ENCODE results near the gene ZNF691. TPM values are rescaled to one million over a fixed set of nuclear protein-coding genes. Genes with fewer than 3 reads are reported as not detected.

Gene ZNF691
- total RNA-seq, 1 donor from 2014 or later: 9.9 TPM

DNA sequence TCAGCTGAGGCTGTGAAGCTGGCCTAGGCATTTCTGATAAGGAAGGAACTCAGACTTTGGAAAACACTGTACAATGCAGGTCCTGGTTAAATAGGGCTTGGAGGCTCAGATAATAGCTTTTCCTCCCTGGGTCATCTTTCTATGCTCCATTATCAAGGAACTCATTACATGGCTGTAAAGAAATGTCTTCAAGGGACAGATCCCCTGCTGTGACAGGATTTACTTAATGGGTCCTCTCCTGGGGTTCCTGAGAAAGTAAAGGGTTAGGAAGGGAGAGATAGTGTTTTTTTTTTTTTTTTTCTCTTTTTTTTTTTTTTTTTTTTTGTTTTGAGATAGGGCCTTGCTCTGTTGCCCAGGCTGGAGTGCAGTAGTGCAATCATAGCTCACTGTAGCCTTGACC lies 15.1 kb upstream of the ZNF691 start:
- intact Hi-C loops (cut with micrococcal nuclease): no loop called here

DNA sequence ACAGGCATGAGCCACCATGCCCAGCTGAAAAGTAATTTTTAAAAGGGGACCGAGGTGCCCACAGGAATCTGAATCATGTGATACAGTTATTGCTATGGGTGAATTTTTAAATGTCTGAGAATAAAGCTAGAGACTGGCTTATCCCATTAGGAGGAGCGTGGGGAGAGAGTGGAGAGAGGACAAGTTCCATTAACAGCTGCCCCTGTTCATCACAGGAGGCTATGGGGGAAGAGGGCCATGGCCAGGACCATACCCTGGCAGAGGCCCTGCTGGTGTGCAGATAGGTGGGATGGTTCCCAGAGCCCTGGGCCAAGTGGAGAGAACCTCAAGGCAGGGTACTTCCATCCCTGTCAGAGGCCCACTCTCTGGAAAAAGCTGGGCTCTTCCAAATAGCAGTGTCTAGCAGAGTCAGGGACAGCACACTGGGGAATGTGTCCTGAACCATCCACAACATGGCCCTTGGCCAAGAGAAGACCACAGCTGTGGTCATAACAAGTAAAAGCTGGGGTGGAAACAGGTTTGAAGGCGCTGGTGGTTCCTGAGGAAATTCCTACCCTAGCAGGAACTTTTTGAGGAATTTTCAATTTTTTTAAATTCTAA lies 13.7 kb upstream of the ZNF691 start:
- intact Hi-C loops (cut with micrococcal nuclease): no loop called here

DNA sequence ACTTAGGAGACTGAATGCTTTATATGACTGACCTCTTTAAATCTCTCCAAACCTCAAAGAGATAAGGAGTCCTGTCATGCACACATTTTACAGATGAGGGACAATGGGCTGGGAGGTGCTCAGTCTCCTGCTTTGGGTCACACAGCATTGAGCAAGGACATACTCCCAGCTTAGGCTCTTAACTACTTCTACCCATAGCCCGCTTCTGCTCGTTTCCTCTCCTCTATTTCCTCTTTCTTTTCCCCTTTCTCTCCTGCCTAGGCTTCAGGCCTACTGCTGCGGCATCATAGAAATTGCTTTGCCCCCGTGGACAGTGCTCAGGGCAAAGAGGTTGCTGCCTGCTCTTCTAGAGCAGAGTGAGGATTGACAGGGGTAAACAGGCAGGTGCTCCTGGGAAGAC lies 12.4 kb upstream of the ZNF691 start:
- intact Hi-C loops (cut with micrococcal nuclease): no loop called here

DNA sequence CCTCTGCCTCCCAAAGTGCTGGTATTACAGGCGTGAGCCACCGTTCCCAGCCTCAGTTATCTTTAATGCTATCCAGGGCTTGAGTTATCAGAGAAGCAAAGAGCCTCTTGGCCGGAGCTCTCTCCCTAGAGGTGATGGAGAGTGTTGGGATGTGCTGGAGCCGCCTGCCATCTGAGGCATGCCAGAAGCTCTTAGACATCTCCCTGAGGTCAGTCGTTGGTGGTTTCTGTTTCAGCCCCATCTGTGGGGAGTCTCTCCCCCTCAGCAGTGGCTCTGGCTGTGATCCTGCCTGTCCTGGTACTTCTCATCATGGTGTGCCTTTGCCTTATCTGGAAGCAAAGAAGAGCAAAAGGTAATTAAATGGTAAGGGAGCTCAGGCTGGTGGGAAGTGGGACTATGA lies 11.6 kb upstream of the ZNF691 start:
- intact Hi-C loops (cut with micrococcal nuclease): no loop called here

GRCh38 chr1:42835422-42835821 lies 11.0 kb upstream of the ZNF691 start:
- intact Hi-C loops (cut with micrococcal nuclease): no loop called here

- intact Hi-C loops (cut with micrococcal nuclease): no loop called here
These were observed 8.7 kb upstream of the ZNF691 start for GRCh38 chr1:42837709-42838108.

- intact Hi-C loops (cut with micrococcal nuclease): no loop called here
These were observed 7.8 kb upstream of the ZNF691 start for GRCh38 chr1:42838482-42839190.

GRCh38 chr1:42841010-42841409 lies 5.4 kb upstream of the ZNF691 start:
- intact Hi-C loops (cut with micrococcal nuclease): loop anchor here (10.0 kb wide), 2 partner anchors 156 to 386 kb away; partner anchors contain the start of genes PPCS, YBX1 and ZMYND12

GRCh38 chr1:42841440-42842147 lies 4.8 kb upstream of the ZNF691 start:
- intact Hi-C loops (cut with micrococcal nuclease): loop anchor here (10.0 kb wide), 2 partner anchors 157 to 387 kb away; partner anchors contain the start of genes PPCS, YBX1 and ZMYND12

DNA sequence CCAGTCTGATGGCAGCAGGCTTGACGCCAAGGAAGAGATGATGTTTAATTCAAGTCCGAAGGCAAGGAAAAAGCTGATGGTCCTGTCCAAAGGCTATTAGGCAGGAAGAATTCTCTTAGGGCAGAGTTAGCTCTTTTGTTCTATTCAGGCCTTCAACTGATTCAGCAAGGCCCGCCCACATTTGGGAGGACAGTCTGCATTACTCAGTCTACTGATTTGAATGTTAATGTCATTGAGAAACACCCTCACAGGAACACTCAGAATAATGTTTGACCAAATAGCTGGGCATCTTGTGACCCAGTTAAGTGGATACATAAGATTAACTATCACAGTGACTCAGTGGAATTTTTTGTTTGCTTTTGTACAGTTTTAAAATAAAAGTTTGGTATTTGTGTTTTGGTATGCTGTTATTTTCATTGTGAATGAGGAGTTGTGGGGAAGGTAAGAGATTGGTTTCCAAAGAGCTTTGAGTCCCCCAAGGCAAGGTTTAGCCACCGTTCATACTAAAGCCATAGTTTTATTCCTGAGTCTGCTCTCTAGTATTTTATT lies 1.7 kb upstream of the ZNF691 start:
- intact Hi-C loops (cut with micrococcal nuclease): loop anchor here (5.0 to 10.0 kb wide), 3 partner anchors 160 to 390 kb away; partner anchors contain the start of genes PPCS, YBX1 and ZMYND12

DNA sequence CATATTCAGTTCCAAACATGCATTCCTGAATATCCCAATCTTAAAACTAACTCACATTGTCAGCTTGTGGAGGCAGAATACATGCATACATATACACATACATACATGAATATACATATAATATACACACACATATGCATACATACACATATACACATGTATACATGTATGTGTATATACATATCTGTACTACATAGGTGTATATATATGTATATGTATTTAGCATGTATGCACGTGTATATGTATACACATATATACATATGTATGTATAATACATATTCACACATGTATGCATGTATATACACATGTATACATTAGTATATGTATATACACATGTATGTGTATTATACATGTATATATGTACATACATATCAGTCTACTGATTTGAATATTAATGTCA lies 1.2 kb upstream of the ZNF691 start:
- intact Hi-C loops (cut with micrococcal nuclease): loop anchor here (5.0 to 10.0 kb wide), 3 partner anchors 160 to 390 kb away; partner anchors contain the start of genes PPCS, YBX1 and ZMYND12

DNA sequence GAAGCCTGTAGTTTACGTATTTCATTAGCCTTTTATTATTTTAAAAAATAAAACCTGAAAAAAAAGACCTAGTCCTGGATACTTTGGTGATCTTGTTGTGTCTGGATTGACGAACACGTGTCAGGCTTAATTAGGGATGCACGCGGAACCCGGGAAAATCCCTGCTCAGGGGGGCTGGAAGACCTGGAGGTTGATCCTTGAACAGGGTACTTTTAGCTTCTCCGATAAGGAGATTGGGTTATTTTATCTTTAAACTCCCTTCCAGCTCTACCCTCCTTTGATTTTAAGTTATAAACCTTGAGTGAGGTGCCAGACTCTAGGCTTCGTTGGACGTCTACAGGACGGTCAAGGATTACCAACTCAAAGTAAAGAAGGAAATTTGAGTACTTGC lies 552 bp upstream of the ZNF691 start:
- intact Hi-C loops (cut with micrococcal nuclease): loop anchor here (1.0 to 10.0 kb wide), 6 partner anchors 29 to 391 kb away; partner anchors contain the start of genes C1orf50, ERMAP, P3H1 and PPCS

DNA sequence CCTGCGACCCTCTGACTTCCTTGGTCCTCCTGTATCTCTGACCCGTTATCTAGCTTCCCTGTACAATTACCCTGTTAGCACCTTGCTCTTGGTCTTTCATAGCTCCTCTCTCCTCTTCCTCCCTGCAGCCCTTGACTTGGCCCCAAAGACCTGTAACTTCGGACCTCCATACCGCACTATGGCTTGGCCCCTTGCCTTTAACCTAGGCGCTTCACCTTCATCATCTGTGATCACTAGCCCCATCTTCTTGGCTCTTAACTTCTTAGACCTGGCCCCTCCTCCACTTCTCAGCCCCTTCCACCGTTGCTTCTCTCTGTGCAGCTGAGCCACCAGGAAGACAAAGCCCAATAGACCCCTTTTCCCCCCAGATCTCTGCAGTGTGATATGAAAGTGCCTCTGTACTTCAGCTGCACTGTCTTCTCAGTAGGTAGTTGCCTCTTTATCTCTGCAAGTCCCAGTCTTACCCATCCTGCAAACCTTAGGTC lies 740 bp downstream of the ZNF691 start:
- intact Hi-C loops (cut with micrococcal nuclease): loop anchor here (2.0 to 10.0 kb wide), 4 partner anchors 78 to 392 kb away; partner anchors contain the start of genes PPCS, YBX1 and ZMYND12

DNA sequence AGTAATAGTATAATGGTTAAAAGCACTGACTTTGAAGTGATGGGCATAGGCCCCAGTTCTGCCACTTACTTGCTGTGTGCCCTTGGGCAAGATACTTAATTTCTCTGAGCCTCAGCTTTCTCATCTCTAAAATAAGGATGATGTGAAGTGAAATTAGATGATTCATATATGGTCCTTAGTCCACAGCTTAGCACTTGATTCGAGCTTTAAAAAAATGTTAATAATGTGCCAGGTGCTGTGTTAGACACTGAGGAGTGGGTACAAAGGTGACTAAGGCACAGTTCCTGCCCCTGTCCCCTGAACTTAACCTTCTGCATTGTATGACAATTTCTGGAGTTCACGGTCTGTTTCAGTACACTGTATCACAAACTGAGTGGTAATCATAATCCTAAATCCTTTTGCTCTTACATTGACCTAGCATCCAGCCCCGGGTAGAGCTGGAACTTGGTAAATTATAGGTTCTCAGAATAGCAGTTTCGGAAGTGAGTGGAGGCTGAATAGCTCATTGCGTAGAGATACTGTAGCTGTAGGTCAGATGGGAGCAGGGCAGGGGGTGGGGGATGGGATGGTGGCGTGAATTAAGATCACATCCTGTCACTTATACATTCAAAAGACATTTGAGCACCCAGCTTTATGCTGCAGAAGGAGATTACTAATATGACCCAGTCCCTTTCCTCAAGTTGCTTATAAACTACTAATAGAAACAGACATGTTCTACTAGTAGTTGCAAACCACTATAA lies 1.5 kb downstream of the ZNF691 start:
- intact Hi-C loops (cut with micrococcal nuclease): loop anchor here (2.0 to 10.0 kb wide), 4 partner anchors 77 to 393 kb away; partner anchors contain the start of genes PPCS, YBX1 and ZMYND12

- intact Hi-C loops (cut with micrococcal nuclease): loop anchor here (5.0 to 10.0 kb wide), 3 partner anchors 164 to 394 kb away; partner anchors contain the start of genes PPCS, YBX1 and ZMYND12
These were observed 2.6 kb downstream of the ZNF691 start for GRCh38 chr1:42848823-42849537.

- intact Hi-C loops (cut with micrococcal nuclease): loop anchor here (5.0 to 10.0 kb wide), 3 partner anchors 165 to 395 kb away; partner anchors contain the start of genes PPCS, YBX1 and ZMYND12
These were observed 3.5 kb downstream of the ZNF691 start for GRCh38 chr1:42849944-42850343.

- intact Hi-C loops (cut with micrococcal nuclease): no loop called here
These were observed 5.0 kb downstream of the ZNF691 start for GRCh38 chr1:42851420-42851819.

DNA sequence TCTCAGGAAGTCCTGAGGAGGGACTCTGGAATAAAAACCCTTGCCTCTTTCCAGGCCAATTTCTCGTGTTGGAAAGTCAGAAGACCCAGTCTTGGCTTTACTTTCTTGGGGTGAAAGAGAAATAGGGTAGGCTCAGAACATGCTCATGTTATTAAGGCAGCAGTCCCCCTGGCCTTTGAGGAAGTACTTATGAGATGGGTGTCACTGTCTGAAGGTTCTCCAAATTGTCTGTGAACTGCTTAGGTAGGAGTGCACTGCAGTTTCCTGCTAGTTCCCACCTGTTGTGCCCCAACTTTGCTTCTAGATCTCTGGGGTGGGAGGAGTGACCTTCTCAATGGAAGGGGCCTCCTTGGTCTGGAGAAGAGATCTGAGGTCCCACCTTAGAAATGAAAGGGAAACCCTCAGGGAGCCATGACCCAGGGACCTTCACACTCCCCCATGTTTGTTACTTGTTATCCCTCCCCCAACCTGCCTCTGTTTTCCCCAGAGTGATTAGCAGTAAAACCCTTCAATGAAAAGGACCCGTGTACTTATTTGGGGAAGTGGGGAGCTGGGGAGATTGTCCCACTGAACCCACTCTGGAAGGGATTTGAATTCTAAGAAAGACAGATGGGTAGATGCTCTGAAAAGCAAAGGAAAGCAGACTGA lies 5.7 kb downstream of the ZNF691 start:
- intact Hi-C loops (cut with micrococcal nuclease): no loop called here

GRCh38 chr1:42852608-42852980 lies 6.2 kb downstream of the ZNF691 start:
- intact Hi-C loops (cut with micrococcal nuclease): no loop called here

Measured in T-helper 2 cell treated with Interferon-gamma antibody and Interleukin-4, amounts not matched to agents 100 ng/mL and 5 ng/mL, for 36 hours (primary cell).